Measurements from ENCODE around the gene MYMK. TPM values are rescaled to one million over a fixed set of nuclear protein-coding genes. Genes with fewer than 3 reads are reported as not detected.

MYMK gene
- total RNA-seq, 1 donor from 2014 or later, result not detected

DNA sequence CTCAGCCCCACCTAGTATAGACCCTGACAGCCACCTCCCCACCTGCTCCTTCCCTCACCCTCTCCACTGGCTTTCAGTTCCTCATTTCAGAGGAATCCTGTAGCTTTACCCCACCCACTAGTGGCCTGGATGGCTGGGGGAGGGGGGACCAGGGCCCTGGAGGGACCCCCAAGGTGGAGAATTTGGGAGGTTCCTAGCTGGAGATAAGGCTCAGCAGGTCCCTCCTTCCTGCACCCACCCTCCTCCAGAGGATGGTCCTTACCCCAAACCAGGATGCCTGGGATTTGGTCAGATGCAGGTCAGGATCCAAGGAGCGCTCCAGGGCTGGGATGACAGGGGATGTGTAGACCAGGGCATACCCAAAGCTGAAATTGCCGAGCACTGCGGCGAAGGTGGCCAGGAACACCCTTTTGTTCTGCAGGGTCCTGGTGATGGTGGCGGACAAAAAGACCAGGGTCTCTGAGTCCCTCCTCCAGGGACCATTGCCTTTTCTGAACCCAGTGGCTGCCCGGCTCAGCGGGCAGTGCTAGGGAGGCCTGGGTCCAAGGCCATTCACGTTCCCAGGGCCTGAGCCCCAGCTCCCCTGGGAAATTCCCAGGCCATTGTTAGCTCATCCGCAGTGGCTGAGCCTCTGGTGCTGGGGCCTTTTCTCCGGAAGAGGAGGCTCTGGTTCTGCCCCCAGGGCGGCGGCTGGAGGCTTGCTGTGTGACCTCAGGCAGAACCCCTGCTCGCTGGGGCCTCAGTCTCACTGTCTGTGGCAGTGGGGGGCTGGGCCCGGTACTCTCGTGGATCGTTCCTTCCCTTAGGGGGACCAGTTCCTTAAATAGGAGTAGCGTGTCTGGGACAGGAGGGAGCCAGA is 46.5 kb downstream of the MYMK start:
- ATAC-seq (peak; percentile 4), DNase-seq (peak; percentile 54)
- TF ChIP-seq, protein P1, sequence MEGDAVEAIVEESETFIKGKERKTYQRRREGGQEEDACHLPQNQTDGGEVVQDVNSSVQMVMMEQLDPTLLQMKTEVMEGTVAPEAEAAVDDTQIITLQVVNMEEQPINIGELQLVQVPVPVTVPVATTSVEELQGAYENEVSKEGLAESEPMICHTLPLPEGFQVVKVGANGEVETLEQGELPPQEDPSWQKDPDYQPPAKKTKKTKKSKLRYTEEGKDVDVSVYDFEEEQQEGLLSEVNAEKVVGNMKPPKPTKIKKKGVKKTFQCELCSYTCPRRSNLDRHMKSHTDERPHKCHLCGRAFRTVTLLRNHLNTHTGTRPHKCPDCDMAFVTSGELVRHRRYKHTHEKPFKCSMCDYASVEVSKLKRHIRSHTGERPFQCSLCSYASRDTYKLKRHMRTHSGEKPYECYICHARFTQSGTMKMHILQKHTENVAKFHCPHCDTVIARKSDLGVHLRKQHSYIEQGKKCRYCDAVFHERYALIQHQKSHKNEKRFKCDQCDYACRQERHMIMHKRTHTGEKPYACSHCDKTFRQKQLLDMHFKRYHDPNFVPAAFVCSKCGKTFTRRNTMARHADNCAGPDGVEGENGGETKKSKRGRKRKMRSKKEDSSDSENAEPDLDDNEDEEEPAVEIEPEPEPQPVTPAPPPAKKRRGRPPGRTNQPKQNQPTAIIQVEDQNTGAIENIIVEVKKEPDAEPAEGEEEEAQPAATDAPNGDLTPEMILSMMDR (IDR thresholded peaks at IDR 0.05), result no peak
- Histone ChIP-seq H3K36me3 (no peaks in the 10 kb centered on the region), H3K27me3 (no peaks in the 10 kb centered on the region), H3K9me3 (no peaks in the 10 kb centered on the region), H3K4me1 (peaks cover 19% of the 10 kb centered on the region), H3K4me3 (peak overlapping the region; percentile 68), H3K27ac (peak overlapping the region; percentile 71)
- intact Hi-C loops (cut with DNase I), result no loop called here

DNA sequence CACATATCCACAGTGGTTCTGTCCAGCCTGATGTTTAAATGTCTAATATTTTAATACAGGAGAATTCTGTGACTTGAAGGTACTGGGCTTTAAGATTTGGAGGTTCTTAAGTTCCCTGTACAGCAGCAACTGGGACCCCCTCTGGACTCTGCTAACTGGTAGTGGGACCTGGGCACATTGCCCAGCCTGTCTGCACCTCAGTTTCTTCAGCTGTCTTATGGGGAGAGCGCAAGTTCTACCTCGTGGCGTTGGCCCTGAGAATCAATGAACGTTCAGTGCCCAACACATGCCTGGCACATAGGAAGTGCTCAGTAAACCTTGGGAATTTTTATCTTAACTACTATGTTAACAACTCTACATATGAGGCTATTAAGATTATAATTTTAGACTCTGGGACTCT is 47.3 kb downstream of the MYMK start:
- ATAC-seq (no peak), DNase-seq (no peak)
- Histone ChIP-seq H3K9me3 (no peaks in the 10 kb centered on the region), H3K36me3 (no peaks in the 10 kb centered on the region), H3K4me3 (no peak overlapping the region), H3K27ac (no peak overlapping the region), H3K4me1 (peaks cover 19% of the 10 kb centered on the region), H3K27me3 (no peaks in the 10 kb centered on the region)
- TF ChIP-seq, protein P1 (IDR thresholded peaks at IDR 0.05), result no peak
- intact Hi-C loops (cut with DNase I), result no loop called here

DNA sequence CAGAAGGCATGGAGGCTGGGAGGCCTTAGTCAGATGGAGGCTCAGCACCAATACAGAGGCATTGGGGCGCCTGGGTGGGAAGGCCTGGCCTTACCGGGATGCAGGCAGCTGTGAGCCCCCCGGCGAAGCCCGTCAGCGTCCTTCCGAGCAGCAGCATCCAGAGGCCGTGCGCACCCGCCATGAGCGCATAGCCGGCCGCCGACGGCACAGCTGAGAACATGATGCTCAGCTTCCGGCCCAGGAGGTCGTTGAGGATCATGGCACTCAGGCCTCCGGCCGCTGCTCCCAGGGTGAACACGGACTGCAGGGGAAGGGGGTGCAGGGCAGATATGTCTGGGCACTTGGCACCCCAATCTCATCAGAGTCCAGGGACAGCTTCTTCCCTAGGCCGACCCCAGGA is 47.8 kb downstream of the MYMK start:
- intact Hi-C loops (cut with DNase I), result no loop called here
- Histone ChIP-seq H3K27me3 (no peaks in the 10 kb centered on the region), H3K4me1 (peaks cover 19% of the 10 kb centered on the region), H3K4me3 (no peak overlapping the region), H3K27ac (no peak overlapping the region), H3K36me3 (no peaks in the 10 kb centered on the region), H3K9me3 (no peaks in the 10 kb centered on the region)
- TF ChIP-seq, protein P1 (IDR thresholded peaks at IDR 0.05), result no peak
- no peak for ATAC-seq
- no peak for DNase-seq

DNA sequence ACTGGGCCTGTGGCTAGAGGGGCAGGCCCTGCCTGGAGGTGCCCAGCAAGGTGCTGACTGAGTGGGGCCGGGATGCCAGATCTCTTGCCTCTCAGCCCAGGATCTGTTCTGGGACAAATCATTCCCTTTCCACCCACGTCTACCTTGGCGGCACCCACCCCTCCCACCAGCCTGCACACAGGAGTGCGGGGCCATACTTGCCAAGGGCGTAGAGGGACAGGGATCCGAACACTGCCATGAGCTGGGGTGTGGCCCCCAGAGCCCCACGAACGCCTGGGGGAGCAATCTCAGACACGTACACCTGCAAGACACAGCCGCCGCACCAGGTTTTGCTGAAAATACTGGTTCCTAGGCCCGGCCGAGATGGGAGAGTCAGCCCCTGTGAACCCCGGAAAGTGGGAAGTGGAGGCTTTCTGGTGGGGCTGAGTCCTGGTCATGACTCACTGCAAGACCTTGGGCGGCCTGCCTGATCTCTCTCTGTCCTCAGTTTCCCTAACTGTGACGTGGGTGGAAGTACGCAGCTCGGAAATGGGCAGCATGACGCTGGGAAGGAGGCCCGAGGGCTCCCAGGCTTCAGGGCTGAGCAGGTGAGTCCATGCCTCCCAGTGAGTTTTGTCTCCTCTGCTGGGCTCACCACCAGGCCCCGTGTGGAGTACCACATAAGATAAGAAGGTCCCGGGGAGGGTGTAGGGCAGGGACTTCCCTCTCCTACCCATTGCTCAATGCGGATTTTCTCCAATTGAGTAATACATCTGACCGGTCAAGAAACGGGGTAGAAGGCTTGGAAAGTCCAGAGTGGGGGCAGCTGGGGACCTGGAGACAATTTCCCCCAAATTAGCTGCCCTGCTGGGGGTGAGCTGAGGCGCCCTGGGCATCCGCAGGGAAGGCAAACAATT is 48.5 kb downstream of the MYMK start:
- no peaks in the 10 kb centered on the region for H3K36me3 ChIP-seq
- H3K4me1 ChIP-seq, result peaks cover 19% of the 10 kb centered on the region
- TF ChIP-seq, protein P1 (IDR thresholded peaks at IDR 0.05), result no peak
- no peak overlapping the region for H3K27ac ChIP-seq
- H3K4me3 ChIP-seq, result no peak overlapping the region
- ATAC-seq (peak; percentile 32), DNase-seq (no peak)
- intact Hi-C loops (cut with DNase I), result no loop called here
- no peaks in the 10 kb centered on the region for H3K9me3 ChIP-seq
- H3K27me3 ChIP-seq, result no peaks in the 10 kb centered on the region

DNA sequence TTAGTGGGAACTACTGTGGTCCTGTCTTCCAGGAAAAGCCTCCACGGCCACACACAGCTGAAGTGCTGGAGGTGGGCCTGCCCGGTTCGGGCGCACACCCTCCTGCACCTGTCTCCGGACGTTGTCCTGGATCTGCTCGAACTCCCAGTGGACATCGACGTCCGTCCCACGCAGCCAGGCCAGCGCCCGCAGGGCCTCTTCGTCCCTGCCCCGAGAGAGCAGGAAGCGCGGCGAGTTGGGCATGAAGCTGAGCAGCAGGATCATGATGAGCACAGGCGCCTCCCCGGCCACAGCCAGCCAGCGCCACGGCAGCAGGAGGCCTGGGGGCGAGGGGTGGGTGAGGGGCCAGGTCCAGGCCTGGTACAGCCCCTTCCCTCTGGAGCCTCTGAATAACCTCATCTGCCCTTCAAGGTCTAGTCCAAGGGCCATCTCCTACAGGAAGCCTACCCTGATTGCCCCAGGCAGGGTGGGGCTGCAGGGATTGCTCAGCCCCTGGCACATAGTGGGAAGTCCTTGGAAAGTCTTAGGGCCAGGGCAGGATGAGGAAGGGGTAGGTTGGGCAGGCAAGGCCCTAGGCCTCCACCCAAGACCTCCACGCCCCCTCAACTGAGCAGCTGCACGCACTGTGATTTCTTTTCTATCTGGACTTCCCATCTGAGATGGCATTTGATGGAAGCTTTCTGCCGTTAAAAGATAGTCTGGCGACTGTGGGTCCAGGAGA is 49.3 kb downstream of the MYMK start:
- ATAC-seq (no peak), DNase-seq (no peak)
- Histone ChIP-seq H3K36me3 (no peaks in the 10 kb centered on the region), H3K27ac (no peak overlapping the region), H3K4me3 (no peak overlapping the region), H3K9me3 (no peaks in the 10 kb centered on the region), H3K4me1 (peaks cover 19% of the 10 kb centered on the region), H3K27me3 (no peaks in the 10 kb centered on the region)
- TF ChIP-seq, protein P1 (IDR thresholded peaks at IDR 0.05), result no peak
- intact Hi-C loops (cut with DNase I), result no loop called here
